HepG2 (cell line): ENCODE data around the gene GTF3C5. TPM values are rescaled to one million over a fixed set of nuclear protein-coding genes. Genes with fewer than 3 reads are reported as not detected.

ENCODE experiments used
- ATAC-seq: fragments of 200-7000 bp; cut with Tn5 transposase; 3 replicates; pipeline ENCODE4 v1.9.1; 2020; ENCODE audit warnings: mild to moderate bottlenecking, moderate library complexity
- BruUV-seq: library from RNA; stranded (reverse); fragments of 400-500 nt; replicated peaks from 2 replicates; lab custom pipeline; 2021; lab: Mats Ljungman, UMichigan
- CTCF ChIA-PET: fragments of 300-600 bp; formaldehyde crosslinking; extraction: SDS; loops from one replicate; lab custom pipeline; 2021; ENCODE audit warnings: low total read pairs, inconsistent platforms, low intra/inter-chr PET ratio; lab: Yijun Ruan, JAX
- POLR2A ChIA-PET: fragments of 350-600 bp; sonication (Branson Sonifier 250); formaldehyde crosslinking; loops from one replicate; lab custom pipeline; 2020; ENCODE audit warnings: antibody characterized with exemption, inconsistent platforms; lab: Yijun Ruan, JAX
- DNase-seq: peaks from one replicate; pipeline ENCODE4 v3.0.0-alpha.2; 2015; ENCODE audit warnings: low spot score
- FAIRE-seq: peaks from 3 replicates; lab custom pipeline; 2011; peaks lifted over from hg19 to GRCh38; lab: Jason Lieb, UNC
- H2AFZ ChIP-seq: one replicate; pipeline ENCODE4 v1.6.1; 2011; ENCODE audit warnings: low read length, inconsistent platforms
- H3K27ac ChIP-seq: fragments of 300-600 bp; 3 replicates; pipeline ENCODE4 v1.8.0; 2011; ENCODE audit warnings: mixed run types, mild to moderate bottlenecking, mixed read lengths, low read length, inconsistent platforms; ENCODE audit not compliant: insufficient read depth; ENCODE audit errors: extremely low read length
- H3K27me3 ChIP-seq, 2 experiments: fragments of 200-600 bp in 1 of 2; 2 replicates in 1 of 2; 3 replicates in 1 of 2; pipeline versions ENCODE4 v1.6.0 to v1.8.0; 2011; ENCODE audit warnings: low read length in 2 of 2, mild to moderate bottlenecking in 2 of 2, moderate library complexity in 2 of 2, inconsistent platforms in 1 of 2; ENCODE audit not compliant: insufficient read depth in 2 of 2, control insufficient read depth in 1 of 2
- H3K36me3 ChIP-seq, 2 experiments: fragments of 200-600 bp in 1 of 2; replicated peaks in 1 of 2; 2 replicates in 1 of 2; 3 replicates in 1 of 2; pipeline versions ENCODE4 v1.5.1 to v1.8.0; 2011; ENCODE audit warnings: low read length in 2 of 2, inconsistent platforms in 1 of 2; ENCODE audit not compliant: insufficient read depth in 2 of 2, control insufficient read depth in 1 of 2
- H3K4me1 ChIP-seq: 2 replicates; pipeline ENCODE4 v1.5.1; 2012; ENCODE audit warnings: low read length, inconsistent platforms; ENCODE audit not compliant: insufficient read depth
- H3K4me2 ChIP-seq: 2 replicates; pipeline ENCODE4 v1.6.0; 2011; ENCODE audit warnings: low read depth, low read length, inconsistent platforms
- H3K4me3 ChIP-seq, 3 experiments: fragments of 200-600 bp in 1 of 3; sonication (generic), shearing (Covaris generic) in 1 of 3; replicated peaks in 1 of 3; 2 replicates each; pipeline ENCODE4 v1.5.1; 2011 to 2016; ENCODE audit warnings: low read length in 3 of 3, inconsistent platforms in 2 of 3, low read depth in 2 of 3, mild to moderate bottlenecking in 2 of 3, control low read depth in 1 of 3, mixed read lengths in 1 of 3; ENCODE audit not compliant: insufficient read depth in 1 of 3
- H3K79me2 ChIP-seq: one replicate; pipeline ENCODE4 v1.6.1; 2011; ENCODE audit warnings: low read length, inconsistent platforms; ENCODE audit not compliant: insufficient read depth
- H3K9ac ChIP-seq: 2 replicates; pipeline ENCODE4 v1.6.0; 2011; ENCODE audit warnings: mild to moderate bottlenecking, low read depth, low read length, inconsistent platforms; ENCODE audit not compliant: insufficient read depth
- H3K9me3 ChIP-seq: 2 replicates; pipeline ENCODE4 v1.5.1; 2012; ENCODE audit warnings: mild to moderate bottlenecking, low read length
- H4K20me1 ChIP-seq: 2 replicates; pipeline ENCODE4 v1.6.0; 2011; ENCODE audit warnings: inconsistent platforms, mild to moderate bottlenecking, low read length, moderate library complexity; ENCODE audit not compliant: insufficient read depth
- BRCA1 ChIP-seq: sonication (generic); formaldehyde crosslinking; IDR thresholded peaks from 2 replicates; pipeline ENCODE4 v1.4.0; 2020; ENCODE audit warnings: missing genetic modification reagents
- BRD4 ChIP-seq: sonication (generic); formaldehyde crosslinking; IDR thresholded peaks from 2 replicates; pipeline ENCODE4 v1.4.0; 2020; ENCODE audit warnings: missing genetic modification reagents
- CEBPB ChIP-seq: IDR thresholded peaks from 2 replicates; pipeline ENCODE4 v1.6.1; 2011; ENCODE audit warnings: low read depth, low read length, improper control_type of control experiment, borderline replicate concordance
- HES4 ChIP-seq: sonication (generic); formaldehyde crosslinking; IDR thresholded peaks from 2 replicates; pipeline ENCODE4 v1.9.0; 2021; ENCODE audit warnings: mild to moderate bottlenecking, missing genetic modification reagents, borderline replicate concordance
- MIER2 ChIP-seq: IDR thresholded peaks from 2 replicates; pipeline ENCODE4 v1.6.1; 2016; ENCODE audit warnings: missing biosample characterization, missing genetic modification reagents
- NFE2L1 ChIP-seq: sonication (generic); formaldehyde crosslinking; IDR thresholded peaks from 2 replicates; pipeline ENCODE4 v1.4.0; 2020; ENCODE audit warnings: missing genetic modification reagents, mild to moderate bottlenecking, borderline replicate concordance
- ZNF33A ChIP-seq: sonication (generic); formaldehyde crosslinking; IDR thresholded peaks from 2 replicates; pipeline ENCODE4 v1.5.1; 2020; ENCODE audit warnings: missing genetic modification reagents, mild to moderate bottlenecking, moderate library complexity, borderline replicate concordance
- ZNF367 ChIP-seq: sonication (generic); formaldehyde crosslinking; IDR thresholded peaks from 2 replicates; pipeline ENCODE4 v1.4.0; 2020; ENCODE audit warnings: missing genetic modification reagents, borderline replicate concordance
- ZNF652 ChIP-seq: IDR thresholded peaks from 2 replicates; pipeline ENCODE4 v1.6.1; 2016; ENCODE audit warnings: low read depth, borderline replicate concordance
- ZNF776 ChIP-seq: sonication (generic); formaldehyde crosslinking; IDR thresholded peaks from 2 replicates; pipeline ENCODE4 v1.4.0; 2020; ENCODE audit warnings: mild to moderate bottlenecking, missing genetic modification reagents
- WGBS: methylation state at CpG from one replicate; pipeline ENCODE4 v1.1.6; 2017; ENCODE audit warnings: low lambda C conversion rate; 5-methylcytosine and 5-hydroxymethylcytosine counted together
- in situ Hi-C: cut with HindIII; loops from 2 replicates; pipeline ENCODE4 v1.10.0; 2017; ENCODE audit warnings: low pct_unique_long_range_greater_than_20kb; ENCODE audit not compliant: extremely low pct_ligation_motif_present
- intact Hi-C: fragments of 100-400 bp; cut with micrococcal nuclease; formaldehyde crosslinking; loops from one replicate; pipeline ENCODE4 v1.10.0; 2022; ENCODE audit not compliant: unreplicated experiment
- polyA plus RNA-seq, 8 experiments: library from polyadenylated mRNA; depleted of rRNA in 3 of 8; stranded (reverse) in 7 of 8; unstranded in 1 of 8; fragments of >200 nt; fragmentation: Illumina TruSeq in 4 of 8; extraction: Trizol in 4 of 8; gene quantifications; 2 replicates each; pipeline versions ENCODE4 v1.2.1 to v1.2.3, GENCODE V29; 2011 to 2016; ENCODE audit warnings: low read depth in 4 of 8, missing spikeins in 1 of 8, mixed read lengths in 1 of 8; ENCODE audit not compliant: insufficient read depth in 1 of 8
- total RNA-seq, 5 experiments: library from RNA; depleted of rRNA; stranded (reverse); fragments of >200 nt; fragmentation: Illumina TruSeq; extraction: Trizol; gene quantifications; 2 replicates each; pipeline ENCODE4 v1.2.3, GENCODE V29; 2016; ENCODE audit warnings: low read depth in 1 of 5

GTF3C5 gene
- total and polyA plus RNA-seq, 2 of the 13 experiments (the other 11 are each of a cell fraction or from before 2014, with no cell fraction given): 66.9 to 92.6 TPM

DNA sequence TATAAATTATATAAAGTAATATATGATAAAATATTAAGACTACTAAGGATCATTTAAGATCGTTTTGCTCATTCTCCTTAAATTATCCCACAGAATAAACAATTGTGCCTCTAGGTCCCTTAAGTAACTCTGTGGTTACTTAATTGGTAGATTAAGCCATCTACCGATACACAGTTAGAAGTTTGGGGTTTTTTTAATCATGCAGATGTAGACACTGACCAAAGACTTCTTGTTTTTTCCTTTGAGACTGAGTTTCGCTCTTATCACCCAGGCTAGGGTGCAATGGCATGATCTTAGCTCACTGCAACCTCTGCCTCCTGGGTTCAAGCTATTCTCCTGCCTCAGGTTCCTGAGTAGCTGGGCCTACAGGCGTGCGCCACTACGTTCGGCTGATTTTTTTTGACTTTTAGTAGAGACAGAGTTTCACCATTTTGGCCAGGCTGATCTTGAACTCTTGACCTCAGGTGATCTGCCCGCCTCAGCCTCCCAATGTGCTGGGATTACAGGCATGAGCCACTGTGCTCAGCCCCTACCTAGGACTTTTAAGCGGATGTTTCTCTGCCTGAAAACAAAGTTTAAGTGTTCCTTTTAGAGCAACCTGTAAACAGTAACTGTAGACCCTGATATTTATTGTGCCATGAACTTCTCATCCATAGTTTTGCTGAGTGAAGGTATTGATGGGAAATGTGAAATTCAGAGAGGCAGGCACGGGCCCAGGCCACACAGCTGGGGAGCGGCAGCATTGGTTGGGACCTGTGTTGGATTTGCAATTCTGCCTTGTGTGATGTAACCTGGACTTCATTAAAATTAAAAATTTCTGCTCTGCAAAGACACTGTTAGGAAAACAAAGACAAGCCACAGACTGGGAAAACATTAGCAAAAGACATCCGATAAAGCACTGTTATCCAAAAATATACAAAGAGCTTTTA, 42.6 kb downstream of the GTF3C5 start:
- in situ Hi-C loops: no loop called here

DNA sequence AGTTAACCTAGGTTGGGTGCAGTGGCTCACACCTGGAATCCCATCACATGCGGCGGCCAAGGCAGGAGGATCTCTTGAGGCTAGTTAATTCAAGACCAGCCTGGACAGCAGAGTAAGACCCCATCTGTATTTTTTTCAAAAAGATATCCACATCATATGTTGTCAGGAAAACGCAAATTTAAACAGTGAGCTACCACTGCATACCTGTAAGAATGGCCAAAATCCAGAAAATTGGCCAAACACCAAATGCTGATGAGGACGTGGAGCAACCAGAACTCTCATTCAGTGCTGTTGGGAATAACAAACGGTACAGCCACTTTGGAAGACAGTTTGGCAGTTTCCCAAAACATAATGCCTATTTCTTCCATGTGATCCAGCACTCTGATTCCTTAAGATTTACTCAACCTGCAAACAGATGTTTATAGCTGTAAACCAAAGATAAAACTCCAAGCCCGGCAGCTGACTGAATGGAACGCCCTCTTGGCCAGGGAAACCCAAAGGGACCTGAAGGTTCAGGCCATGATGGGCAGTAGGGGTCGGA, 43.4 kb downstream of the GTF3C5 start:
- intact Hi-C loops: no loop called here
- Histone ChIP-seq H3K4me1 (peaks cover 13% of the 10 kb centered on the region), H4K20me1 (no peaks in the 10 kb centered on the region), H3K9me3 (no peaks in the 10 kb centered on the region), H3K9ac (no peak overlapping the region), H3K27ac (no peak overlapping the region), H3K27me3 (peaks cover 0 to 19% of the 10 kb centered on the region in 2 experiments; a peak in 1 of 5 replicates), H3K4me3 (no peak overlapping the region), H3K4me2 (no peak overlapping the region)
- ATAC-seq (no peak), DNase-seq (no peak), FAIRE-seq (no peak)
- 35% methylated on average over 8 of the region's 8 CpGs for WGBS
- no peak for TF ChIP-seq ZNF33A
- TF ChIP-seq MIER2 (CRISPR knock-in tag): no peak
- no peak for TF ChIP-seq ZNF367 (CRISPR knock-in tag)
- no peak for TF ChIP-seq BRCA1 (CRISPR knock-in tag)
- TF ChIP-seq HES4 (CRISPR knock-in tag): no peak
- TF ChIP-seq ZNF776: no peak
- no peak for TF ChIP-seq BRD4 (CRISPR knock-in tag)
- TF ChIP-seq, all 625 proteins: peak for 0
- no TSS peak for BruUV-seq
- POLR2A ChIA-PET: interaction anchor here (0.7 kb wide), 1 partner anchor 44 kb away, joined by 4 read pairs; the partner anchor contains the start of gene GTF3C5
- Histone ChIP-seq H3K36me3 (no peaks in the 10 kb centered on the region), H3K79me2 (no peaks in the 10 kb centered on the region), H2AFZ (no peak overlapping the region)
- CTCF ChIA-PET: no interaction called here
- in situ Hi-C loops: no loop called here

More for the DNA sequence above, 42.6 kb downstream of the GTF3C5 start:
- CTCF ChIA-PET: no interaction called here
- H3K4me2 ChIP-seq: no peak overlapping the region
- H2AFZ ChIP-seq: no peak overlapping the region
- H3K4me1 ChIP-seq: peaks cover 13% of the 10 kb centered on the region
- DNase-seq: no peak
- no peaks in the 10 kb centered on the region for H3K36me3 ChIP-seq
- no TSS peak for BruUV-seq
- H3K9ac ChIP-seq: no peak overlapping the region
- 67% methylated on average over 12 of the region's 12 CpGs for WGBS
- no peak overlapping the region for H3K4me3 ChIP-seq
- POLR2A ChIA-PET: no interaction called here
- peaks cover 0 to 13% of the 10 kb centered on the region in 2 experiments; a peak in 1 of 5 replicates for H3K27me3 ChIP-seq
- FAIRE-seq: no peak
- intact Hi-C loops: no loop called here
- H3K27ac ChIP-seq: no peak overlapping the region
- H3K9me3 ChIP-seq: no peaks in the 10 kb centered on the region
- no peaks in the 10 kb centered on the region for H4K20me1 ChIP-seq
- TF ChIP-seq NFE2L1 (CRISPR knock-in tag): no peak
- no peak for TF ChIP-seq ZNF652 (CRISPR knock-in tag)
- TF ChIP-seq CEBPB: no peak
- ATAC-seq: no peak
- no peaks in the 10 kb centered on the region for H3K79me2 ChIP-seq
